ENCODE data around the gene NHLRC3.

DNA sequence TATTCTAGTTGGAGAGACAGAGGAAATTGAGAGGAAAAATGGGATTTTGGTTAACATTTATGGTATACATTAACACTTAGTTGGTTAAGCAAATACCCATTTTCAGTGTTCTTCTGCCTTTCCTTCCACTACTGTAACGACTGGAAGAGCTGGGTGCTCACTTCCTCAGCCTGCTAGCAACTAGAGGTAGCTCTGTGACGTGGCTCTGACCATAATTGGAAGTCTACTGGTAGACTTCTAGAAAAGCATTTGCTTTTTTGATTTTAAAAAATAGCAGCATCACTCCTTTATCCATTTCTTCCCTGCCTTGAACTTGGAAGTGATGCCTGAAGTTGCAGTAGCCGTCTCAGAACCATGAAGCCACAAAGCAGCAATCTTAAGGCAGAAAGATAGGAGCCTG lies 15.9 kb downstream of the NHLRC3 start:
- TF ChIP-seq, protein P1, sequence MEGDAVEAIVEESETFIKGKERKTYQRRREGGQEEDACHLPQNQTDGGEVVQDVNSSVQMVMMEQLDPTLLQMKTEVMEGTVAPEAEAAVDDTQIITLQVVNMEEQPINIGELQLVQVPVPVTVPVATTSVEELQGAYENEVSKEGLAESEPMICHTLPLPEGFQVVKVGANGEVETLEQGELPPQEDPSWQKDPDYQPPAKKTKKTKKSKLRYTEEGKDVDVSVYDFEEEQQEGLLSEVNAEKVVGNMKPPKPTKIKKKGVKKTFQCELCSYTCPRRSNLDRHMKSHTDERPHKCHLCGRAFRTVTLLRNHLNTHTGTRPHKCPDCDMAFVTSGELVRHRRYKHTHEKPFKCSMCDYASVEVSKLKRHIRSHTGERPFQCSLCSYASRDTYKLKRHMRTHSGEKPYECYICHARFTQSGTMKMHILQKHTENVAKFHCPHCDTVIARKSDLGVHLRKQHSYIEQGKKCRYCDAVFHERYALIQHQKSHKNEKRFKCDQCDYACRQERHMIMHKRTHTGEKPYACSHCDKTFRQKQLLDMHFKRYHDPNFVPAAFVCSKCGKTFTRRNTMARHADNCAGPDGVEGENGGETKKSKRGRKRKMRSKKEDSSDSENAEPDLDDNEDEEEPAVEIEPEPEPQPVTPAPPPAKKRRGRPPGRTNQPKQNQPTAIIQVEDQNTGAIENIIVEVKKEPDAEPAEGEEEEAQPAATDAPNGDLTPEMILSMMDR (IDR thresholded peaks at IDR 0.05): no peak
- TF ChIP-seq POLR2A (IDR thresholded peaks at IDR 0.05): no peak

All from vagina (tissue), 2 donors.